CD4-positive, alpha-beta T cell treated with Interleukin-17A for 1 hour (primary cell): Measurements from ENCODE around the gene PDHB.
A peak's percentile ranks its signal among the peaks of the same experiment; 100 is the strongest.

Experiments
- DNase-seq: peaks from one replicate; pipeline ENCODE4 v3.0.0-alpha.2; 2020

The PDHB gene

GRCh38 chr3:58434990-58435389 is 1.4 kb upstream of the PDHB start:
- DNase-seq = no peak

DNA sequence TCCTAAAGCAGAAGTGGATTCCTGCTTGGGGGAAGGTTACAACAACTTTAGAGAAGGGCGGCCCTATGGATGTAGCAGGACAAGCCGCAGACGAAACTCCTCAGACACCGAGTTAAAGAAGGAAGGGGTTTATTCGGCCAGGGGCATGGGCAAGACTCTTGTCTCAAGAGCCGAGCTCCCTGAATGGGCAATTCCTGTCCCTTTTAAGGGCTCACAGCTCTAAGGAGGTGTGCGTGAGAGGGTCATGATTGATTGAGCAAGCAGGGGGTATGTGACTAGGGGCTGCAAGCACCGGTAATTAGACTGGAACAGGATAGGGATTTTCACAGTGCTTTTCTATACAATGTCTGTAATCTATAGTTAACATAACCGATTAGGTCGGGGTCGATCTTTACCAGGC is 879 bp upstream of the PDHB start:
- DNase-seq = no peak

DNA sequence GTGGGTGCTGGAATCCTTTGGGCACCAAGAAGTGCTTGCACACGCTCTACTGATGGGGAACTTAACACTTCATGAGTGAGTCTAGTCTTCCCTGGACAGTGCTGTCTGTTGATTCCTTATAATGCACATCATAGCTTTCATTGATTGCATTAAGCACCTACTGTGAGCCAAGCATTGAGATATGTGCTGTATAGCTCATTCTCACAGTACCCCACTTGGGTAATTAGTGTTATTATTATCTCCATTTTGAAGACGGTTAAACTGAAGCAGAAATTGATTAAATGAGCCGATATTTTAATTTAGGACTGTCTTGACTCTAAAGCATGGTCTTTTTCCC is 504 bp upstream of the PDHB start:
- no peak for DNase-seq

DNA sequence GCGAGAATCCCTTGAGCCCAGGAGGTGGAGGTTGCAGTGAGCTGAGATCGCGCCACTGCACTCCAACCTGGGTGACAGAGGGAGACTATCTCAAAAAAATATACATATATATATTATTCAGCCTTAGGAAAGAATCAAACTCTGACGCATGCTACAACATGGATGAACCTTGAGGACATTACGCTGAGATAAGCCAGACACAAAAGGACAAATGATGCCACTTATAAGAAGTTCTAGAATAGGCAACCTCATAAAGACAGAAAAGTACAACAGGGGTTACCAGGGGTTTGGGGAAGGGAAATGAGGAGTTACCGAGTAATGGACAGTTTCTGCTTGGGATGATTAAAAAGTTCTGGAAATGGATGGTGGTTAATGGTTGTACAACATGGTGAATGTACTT is 727 bp downstream of the PDHB start:
- no peak for DNase-seq

GRCh38 chr3:58429657-58430056 is 4.0 kb downstream of the PDHB start:
- no peak for DNase-seq

DNA sequence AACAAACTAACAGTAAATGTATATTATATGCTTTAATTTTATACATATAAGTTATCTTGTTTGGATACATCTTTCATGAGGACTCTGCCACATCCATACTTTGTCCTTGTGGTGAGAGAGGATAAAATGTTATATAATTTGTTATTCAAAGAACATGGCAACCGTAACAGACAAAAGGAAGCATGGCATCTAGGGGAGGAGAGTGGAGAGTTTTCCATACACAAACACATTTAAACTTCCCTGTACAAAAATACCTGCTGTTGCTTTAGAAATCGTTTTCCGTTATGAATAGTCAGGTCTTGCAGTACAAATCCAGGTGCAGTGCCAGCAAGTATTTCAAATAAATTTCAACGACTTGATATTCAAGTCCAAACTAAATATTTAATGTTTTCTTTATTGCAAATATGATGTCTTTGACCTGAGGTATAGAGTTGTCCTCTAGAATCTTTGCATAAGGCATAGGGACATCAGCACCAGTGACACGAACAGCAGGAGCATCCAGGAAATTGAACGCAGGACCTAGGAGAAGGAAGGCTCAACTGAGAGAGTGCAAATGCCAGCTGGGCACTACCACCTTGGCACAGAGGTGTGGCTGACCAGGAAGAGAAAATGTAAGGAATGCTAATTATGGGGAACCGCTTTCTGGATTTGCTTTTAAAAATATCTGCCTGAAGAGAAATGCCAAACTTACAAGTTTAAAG is 5.8 kb downstream of the PDHB start:
- no peak for DNase-seq

DNA sequence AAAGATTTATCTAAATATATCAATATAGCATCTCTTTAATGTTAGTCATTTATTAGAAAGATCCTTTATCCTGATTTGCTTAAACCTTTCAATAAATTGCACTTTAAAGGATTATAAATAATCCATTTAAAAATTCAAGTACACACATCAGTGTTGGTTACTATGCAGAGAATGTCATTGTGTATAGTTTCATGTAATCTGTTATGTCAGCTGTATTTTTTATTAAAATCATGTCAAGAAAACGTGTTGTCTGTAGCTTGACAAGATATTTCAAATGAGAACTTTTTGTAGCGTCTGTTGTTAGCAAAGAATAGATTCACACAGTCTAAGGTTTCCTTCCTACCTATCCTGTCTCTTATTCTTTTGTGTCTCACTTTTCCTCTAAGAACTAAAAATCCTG is 7.8 kb downstream of the PDHB start:
- DNase-seq = no peak

DNA sequence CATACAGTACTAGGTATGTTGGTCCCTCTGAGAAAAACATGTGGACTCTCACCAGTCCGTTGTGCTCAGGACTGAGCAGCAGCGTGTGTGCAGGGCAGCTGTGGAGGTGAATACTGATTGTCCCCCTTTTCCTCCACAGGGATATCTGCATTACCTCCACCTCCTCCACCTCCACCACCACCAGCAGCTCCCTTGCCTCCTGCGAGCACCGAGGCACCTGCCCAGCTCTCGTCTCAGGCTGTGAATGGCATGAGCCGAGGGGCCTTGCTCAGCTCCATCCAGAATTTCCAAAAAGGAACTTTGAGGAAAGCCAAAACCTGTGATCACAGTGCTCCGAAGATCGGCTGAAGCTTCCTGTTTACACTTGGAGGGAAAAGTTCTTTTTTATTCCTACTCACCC is 9.0 kb downstream of the PDHB start:
- DNase-seq = no peak

DNA sequence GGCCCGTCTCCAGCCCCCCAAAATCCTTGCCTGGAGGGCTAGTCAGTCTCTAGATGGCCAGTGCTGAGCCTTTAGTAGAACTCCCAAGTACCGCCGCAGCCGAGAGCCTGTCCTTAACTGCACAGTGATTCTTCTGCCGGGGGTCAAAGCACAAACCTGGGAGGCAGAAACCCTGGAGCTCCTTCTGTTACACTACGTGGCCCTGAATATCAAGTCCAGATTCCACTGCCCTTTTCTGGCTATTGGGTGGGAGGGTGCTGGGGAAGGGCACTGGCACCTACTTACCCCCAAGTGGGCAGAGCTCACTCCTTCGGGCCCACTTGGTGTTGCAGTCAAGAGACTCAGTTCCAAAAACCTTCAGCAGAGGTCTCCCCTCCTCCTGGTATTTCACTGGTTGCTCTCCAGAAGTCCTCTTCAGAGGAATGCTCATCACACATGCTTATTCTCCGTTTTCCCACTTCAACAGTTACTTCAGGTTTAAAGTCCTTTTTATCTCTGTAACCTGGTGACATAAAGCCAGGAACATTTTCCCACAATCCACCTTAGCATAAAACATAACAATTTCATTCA is 10.8 kb downstream of the PDHB start:
- DNase-seq = no peak

DNA sequence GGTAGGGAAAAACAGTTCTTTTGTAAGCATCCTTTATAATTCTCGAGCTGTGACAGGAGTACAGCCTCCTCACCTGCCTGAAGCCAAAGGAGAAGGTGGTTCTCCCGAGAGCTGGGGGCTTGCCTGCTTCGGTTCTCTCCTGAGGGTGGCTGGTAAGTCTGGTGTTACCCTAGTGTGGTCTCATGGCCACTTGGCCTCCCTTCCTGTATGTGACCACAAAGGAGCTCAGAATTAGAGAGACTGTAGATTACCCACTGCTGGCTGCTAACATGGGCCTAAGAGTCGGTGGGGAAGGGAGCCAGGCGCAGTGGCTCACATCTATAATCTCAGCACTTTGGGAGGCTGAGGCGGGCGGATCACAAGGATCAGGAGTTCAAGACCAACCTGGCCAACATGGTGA is 12.6 kb downstream of the PDHB start:
- DNase-seq = no peak

DNA sequence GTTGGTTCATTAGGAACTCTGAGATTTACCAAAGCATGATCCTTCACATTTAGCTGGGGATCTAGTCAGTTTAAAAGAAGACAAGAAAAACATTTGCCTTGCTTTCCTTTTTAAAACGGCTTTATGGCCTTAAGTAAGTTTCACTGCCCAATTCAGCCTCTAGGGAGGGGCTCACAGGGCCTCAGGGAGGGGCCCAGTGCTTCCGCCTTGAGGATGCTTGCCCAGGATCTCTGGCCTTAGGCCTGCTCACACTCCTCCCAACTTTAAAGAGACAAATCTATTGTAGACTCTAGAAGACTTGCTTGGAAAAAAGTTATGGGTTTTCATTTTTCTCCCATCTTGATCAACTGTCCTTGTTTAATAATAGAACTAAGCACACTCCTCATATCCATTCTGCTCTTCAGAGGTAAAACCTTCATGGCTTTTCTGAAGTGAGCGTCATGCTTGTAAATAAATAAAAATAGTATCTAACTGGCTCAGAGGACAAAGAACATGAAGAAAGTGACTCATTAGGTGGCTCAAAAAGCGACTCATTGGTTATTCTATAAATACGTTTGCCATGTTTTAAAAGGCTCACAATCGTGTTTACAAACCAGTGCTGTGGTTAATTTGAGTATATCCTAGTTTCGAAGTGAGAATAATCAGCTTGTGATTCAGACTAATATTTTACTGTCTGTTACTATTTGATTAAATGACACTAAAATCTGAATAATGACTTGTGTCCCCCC is 13.7 kb downstream of the PDHB start:
- no peak for DNase-seq

- no peak for DNase-seq
Measured at GRCh38 chr3:58418227-58418626, 15.4 kb downstream of the PDHB start.

DNA sequence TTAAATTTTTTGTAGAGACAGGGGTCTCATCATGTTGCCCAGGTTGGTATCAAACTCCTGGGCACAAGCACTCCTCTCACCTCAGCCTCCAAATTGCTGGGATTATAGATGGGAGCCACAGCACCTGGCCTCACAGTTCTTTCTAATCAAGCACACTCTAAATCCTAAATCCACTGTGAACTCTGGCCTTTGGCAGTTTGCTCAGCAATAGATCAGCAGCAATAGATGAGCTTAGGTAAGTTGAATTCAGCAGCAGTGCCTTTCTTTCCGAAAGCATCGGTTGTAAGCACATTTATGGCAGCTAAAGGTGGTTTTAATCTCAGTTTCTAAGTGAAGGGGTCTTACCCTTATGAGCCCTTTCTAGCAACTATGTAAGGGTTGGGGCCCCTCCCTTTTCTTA is 16.6 kb downstream of the PDHB start:
- no peak for DNase-seq

DNA sequence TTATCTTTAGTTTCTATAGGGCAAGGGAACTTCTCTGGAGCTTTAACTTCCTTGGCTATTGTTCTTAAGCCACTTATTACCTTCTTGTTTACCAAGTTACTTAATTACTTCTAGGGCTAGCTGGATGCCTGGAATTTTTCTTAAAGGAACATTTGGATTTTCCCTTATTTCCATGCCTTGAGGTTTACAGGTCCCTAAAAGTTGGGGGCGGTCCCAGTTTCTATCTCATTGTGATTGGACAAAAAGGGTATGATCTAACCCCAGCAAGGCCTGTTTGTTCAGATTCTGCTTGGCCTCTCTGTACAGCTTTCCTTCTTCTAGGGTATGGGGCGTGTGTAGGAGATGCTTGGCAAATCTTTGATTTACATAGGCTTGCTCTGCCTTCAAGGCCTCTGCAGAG is 17.4 kb downstream of the PDHB start:
- no peak for DNase-seq

GRCh38 chr3:58414538-58415197 is 19.0 kb downstream of the PDHB start:
- peak; percentile 74 for DNase-seq

GRCh38 chr3:58411851-58412830 is 21.5 kb downstream of the PDHB start:
- no peak for DNase-seq

- no peak for DNase-seq
Measured at GRCh38 chr3:58411036-58411435, 22.6 kb downstream of the PDHB start.

GRCh38 chr3:58409663-58410062 is 24.0 kb downstream of the PDHB start:
- DNase-seq = no peak

- DNase-seq = no peak
Measured at GRCh38 chr3:58408906-58409305, 24.7 kb downstream of the PDHB start.

GRCh38 chr3:58404396-58404795 is 29.2 kb downstream of the PDHB start:
- DNase-seq = no peak

GRCh38 chr3:58403513-58404109 is 30.0 kb downstream of the PDHB start:
- no peak for DNase-seq

DNA sequence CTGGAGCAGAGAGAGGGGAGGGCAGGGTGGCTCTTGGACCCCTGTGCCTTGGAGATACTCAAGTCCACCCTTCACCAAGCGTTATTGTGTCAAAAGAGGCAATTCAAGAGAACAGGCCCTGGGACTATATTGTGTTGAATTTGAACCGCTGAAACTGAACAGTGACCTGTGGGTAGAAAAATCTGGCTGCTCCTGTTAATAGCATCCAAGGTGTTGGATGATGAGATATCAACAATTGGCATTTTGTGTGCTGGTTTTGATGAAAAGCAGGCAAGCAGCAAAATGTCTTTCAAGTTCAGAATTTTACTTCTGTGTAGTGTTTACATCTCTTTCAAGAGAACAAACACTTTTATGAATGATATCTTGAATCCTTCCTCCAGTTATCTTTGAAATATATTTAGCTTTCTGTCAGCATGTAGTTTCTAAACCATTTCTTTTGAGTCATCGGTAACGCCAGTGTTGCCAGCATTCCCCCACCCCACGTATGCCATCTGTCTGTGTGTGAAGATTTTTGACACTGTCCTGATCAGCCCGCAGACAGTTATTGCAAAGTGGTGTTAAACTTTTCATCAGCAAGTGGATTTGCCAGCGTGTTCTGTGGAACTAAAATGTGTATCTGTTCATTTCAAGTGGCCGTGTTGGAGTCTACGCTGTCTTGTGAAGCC is 34.8 kb downstream of the PDHB start:
- no peak for DNase-seq
